HG03280 (cell line): ENCODE results near the gene CERT1.
A peak's percentile ranks its signal among the peaks of the same experiment; 100 is the strongest.

Experiments used
- ATAC-seq: cut with Tn5 transposase; IDR thresholded peaks from one replicate; pipeline ENCODE4 v1.9.1; 2021; ENCODE audit warnings: mild to moderate bottlenecking, moderate library complexity; ENCODE audit not compliant: unreplicated experiment

CERT1 gene

DNA sequence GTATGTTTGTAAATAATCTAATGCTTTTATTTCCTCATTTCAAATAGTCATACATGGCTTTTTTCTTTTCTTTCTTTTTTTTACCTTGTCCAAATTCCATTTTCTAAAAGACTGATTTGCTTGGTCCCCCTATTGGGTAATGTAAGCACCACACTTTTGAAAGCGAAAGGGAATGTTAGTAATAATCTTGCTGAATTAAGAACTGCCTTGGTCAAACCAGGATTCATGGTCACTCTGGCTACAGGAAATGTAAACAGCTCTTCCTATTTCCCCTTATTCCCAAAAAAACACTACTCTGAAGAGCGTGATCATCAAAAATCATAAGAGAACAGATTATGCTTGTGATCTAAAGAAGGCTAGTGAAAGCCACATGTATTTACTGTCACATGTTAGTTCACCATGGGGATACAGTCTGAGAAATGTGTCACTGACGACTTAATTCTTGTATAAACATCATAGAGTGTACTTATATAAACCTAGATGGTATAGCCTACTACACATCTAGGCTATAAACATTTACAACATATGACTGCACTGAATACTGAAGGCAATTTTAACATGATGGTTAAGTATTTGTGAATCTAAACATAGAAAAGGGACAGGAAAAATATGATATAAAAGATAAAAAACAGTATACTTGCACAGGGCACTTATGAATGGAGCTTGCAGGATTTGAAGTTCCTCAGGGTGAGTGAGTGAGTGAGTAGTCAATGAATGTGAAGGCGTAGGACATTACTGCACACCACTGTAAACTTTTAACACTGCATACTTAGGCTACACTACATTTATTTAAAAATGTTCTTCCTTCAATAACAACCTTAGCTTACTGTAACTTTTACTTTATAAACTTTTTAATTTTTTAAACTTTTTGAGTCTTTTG, 99.1 kb downstream of the CERT1 start:
- no peak for ATAC-seq

DNA sequence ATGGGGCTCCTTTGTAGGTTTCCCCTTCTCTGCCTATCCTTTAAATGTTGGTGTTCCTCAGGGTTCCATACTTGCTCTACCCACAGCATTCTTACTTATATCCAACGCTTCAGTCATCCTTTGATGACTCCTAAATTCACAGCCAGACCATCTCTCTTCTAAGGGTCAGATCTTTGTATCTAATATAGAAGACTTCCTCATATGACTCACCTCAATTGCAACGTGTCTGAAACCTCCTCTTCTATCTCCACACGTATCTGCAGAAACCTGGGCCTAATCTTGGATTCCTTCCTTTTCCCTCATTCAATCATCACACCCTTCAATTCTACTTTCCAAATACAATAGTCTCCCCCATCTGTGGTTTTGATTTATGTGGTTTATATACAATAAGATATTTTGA, 106.1 kb downstream of the CERT1 start:
- no peak for ATAC-seq

- ATAC-seq = no peak
Observed at GRCh38 chr5:75395277-75395676, 116.2 kb downstream of the CERT1 start.

- no peak for ATAC-seq
Observed at GRCh38 chr5:75389430-75389829, 122.0 kb downstream of the CERT1 start.

DNA sequence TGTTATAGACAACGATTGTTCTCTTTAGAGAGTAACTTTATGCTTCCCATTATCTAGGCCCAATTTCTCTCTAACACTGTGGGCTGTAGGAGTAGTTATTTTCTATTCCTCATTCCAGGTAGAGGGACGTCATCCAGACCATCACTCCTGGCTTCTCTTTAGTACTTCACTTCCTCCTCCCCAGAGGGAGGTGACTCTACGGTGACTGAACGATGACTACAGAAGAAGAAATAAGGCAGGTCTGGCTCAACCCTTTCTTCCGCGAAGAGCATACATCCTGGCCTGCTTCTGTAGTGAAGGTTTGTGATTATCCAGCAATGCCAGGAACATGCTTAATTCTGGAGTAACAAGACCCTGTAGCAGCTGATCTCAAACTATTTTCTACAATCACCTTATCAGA, 123.6 kb downstream of the CERT1 start:
- ATAC-seq = no peak

- no peak for ATAC-seq
Observed at GRCh38 chr5:75384218-75384617, 127.2 kb downstream of the CERT1 start.

- no peak for ATAC-seq
Observed at GRCh38 chr5:75381456-75381855, 130.0 kb downstream of the CERT1 start.

GRCh38 chr5:75380099-75380498, 131.3 kb downstream of the CERT1 start:
- ATAC-seq = no peak

DNA sequence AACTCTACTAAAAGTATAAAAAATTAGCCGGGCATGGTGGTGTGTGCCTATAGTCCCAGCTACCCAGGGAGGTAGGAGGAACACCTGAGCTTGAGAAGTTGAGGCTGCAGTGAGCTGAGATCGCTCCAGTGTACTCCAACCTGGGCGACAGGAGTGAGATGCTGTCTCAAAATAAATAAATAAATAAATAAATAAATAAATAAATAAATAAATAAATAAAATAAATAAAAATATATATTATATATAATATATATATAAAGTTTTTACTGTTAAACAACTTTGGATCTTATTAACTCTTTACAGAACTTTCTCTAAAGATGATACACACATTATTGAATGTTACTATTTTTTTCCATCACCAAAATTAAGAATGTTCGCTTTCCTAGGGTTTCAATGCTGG, 136.0 kb downstream of the CERT1 start:
- no peak for ATAC-seq

GRCh38 chr5:75374394-75374814, 137.0 kb downstream of the CERT1 start:
- no peak for ATAC-seq

- ATAC-seq = no peak
Observed at GRCh38 chr5:75373862-75374261, 137.6 kb downstream of the CERT1 start.

DNA sequence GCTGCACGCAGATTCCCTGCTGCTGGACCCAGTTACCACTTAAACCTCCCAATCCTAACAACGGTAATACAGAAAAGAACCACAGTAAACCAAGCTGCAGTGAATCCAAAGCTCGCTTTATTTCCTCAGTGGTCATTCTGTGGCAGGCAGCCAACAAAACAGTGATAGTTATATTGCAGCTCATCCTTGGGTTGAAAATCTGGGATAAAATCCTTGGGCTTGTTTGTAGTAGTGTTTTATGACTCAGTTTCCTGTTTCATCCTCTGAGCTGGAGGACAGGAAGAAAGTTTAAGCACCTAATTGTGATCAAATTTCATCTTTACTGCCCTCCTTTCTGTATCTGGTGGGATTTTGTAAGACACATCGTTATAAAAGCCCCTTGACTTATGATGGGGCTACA, 143.0 kb downstream of the CERT1 start:
- ATAC-seq = no peak

GRCh38 chr5:75367401-75367800, 144.0 kb downstream of the CERT1 start:
- ATAC-seq = no peak

DNA sequence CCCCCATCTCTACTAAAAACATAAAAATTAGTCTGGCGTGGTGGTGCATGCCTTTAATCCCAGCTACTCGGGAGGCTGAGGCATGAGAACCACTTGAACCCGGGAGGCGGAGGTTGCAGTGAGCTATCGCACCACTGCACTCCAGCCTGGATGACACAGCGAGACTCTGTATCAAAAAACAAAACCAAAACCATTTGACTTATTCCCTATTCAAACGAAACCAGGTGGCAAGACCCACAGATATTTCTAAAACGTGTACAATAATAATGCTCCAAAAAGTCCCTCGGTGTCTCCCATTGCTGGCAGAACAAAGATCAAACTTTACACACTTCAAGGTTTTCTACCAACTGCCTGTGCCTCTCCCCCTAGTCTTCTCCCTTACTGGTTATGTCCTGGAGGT, 144.6 kb downstream of the CERT1 start:
- peak; percentile 82 for ATAC-seq

DNA sequence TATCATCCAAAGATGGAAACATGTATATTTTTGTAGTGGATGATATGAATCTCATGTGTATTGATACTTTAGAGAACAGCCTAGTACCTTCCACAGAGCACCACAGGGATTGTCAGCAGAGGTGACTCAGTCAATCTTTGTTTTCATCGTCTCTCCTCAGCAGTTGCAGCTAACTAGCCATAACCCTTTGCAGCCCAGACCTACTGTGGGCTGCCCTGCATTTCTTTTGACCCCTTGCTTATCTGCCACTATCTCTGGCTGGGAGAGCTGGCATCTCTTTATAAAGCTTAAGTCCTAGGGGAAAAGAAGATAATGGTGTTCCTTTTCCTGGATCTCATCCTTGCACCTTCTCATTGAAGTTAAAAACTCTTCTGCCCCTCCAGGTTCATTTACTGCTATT, 145.7 kb downstream of the CERT1 start:
- no peak for ATAC-seq

DNA sequence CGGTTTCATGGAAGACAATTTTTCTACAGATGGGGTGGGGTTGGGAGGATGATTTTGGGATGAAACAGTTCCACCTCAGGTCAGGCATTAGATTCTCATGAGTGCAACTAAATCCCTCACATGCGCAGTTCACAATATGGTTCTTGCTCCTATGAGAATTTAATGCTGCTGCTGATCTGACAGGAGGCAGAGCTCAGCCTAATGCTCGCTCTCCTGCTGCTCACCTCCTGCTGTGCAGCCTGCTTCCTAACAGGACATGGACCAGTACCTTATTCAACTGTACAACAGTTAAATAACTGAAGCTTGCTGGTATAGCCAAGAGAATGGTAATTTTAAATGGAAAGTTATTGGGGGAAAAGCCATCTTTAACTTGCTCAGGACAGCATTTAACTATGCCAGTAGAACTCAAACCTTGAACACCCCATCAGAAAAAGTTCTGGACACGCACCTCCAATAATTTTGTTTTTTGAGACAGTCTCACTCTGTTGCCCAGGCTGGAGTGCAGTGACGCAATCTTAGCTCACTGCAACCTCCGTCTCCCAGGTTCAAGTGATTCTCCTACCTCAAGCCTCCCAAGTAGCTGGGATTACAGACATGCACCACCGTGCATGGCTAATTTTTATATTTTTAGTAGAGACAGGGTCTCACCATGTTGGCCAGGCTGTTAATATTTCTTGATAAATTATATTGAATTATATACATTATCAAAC, 146.7 kb downstream of the CERT1 start:
- ATAC-seq = no peak

GRCh38 chr5:75363726-75364495, 147.5 kb downstream of the CERT1 start:
- no peak for ATAC-seq

- no peak for ATAC-seq
Observed at GRCh38 chr5:75363111-75363510, 148.3 kb downstream of the CERT1 start.

GRCh38 chr5:75362474-75362975, 148.9 kb downstream of the CERT1 start:
- no peak for ATAC-seq

DNA sequence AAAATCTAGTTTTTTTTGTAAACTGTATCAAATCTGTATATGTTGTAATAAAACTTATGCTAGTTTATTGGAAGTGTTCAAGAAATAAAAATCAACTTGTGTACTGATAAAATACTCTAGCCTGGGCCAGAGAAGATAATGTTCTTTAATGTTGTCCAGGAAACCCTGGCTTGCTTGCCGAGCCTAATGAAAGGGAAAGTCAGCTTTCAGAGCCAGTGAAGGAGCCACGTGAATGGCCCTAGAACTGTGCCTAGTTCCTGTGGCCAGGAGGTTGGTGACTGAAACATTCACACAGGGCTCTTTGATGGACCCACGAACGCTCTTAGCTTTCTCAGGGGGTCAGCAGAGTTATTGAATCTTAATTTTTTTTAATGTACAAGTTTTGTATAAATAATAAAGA, 150.1 kb downstream of the CERT1 start:
- no peak for ATAC-seq

- ATAC-seq = no peak
Observed at GRCh38 chr5:75358117-75358516, 153.3 kb downstream of the CERT1 start.
